H1 (cell line): Measurements from ENCODE around the gene ADRM1. TPM values are rescaled to one million over a fixed set of nuclear protein-coding genes. Genes with fewer than 3 reads are reported as not detected.

Experiments used
- CTCF ChIA-PET: fragments of 300-600 bp; sonication (Branson Sonifier 250); formaldehyde crosslinking; loops from one replicate; lab custom pipeline; 2021; ENCODE audit not compliant: partially characterized antibody; lab: Charles Lee
- POLR2A ChIA-PET: fragments of 300-600 bp; sonication (Branson Sonifier 250); formaldehyde crosslinking; loops from one replicate; lab custom pipeline; 2021; ENCODE audit warnings: inconsistent platforms; ENCODE audit not compliant: partially characterized antibody; lab: Charles Lee
- DNase-seq, 2 experiments: peaks; one replicate each; pipeline versions ENCODE4 v3.0.0 to v3.0.0-alpha.2; 2010 to 2022; ENCODE audit warnings: low spot score in 2 of 2, low read depth in 1 of 2, mixed read lengths in 1 of 2
- FAIRE-seq: peaks from 2 replicates; lab custom pipeline; 2011; peaks lifted over from hg19 to GRCh38; lab: Jason Lieb, UNC
- H2AFZ ChIP-seq: 2 replicates; pipeline ENCODE4 v1.8.1; 2012; ENCODE audit warnings: low read length, inconsistent platforms
- H2AK5ac ChIP-seq: 2 replicates; pipeline ENCODE4 v1.6.1; 2013; ENCODE audit warnings: low read depth, low read length
- H2BK120ac ChIP-seq: replicated peaks from 2 replicates; pipeline ENCODE3; 2013; ENCODE audit warnings: low read depth, low read length, inconsistent platforms
- H2BK12ac ChIP-seq: 2 replicates; pipeline ENCODE4 v1.6.1; 2013; ENCODE audit warnings: low read depth, low read length
- H2BK15ac ChIP-seq: 2 replicates; pipeline ENCODE4 v1.6.1; 2013; ENCODE audit warnings: low read length
- H2BK20ac ChIP-seq: 2 replicates; pipeline ENCODE4 v1.6.1; 2013; ENCODE audit warnings: low read length
- H2BK5ac ChIP-seq: 2 replicates; pipeline ENCODE4 v1.6.1; 2013; ENCODE audit warnings: low read depth, low read length
- H3K14ac ChIP-seq: 2 replicates; pipeline ENCODE4 v1.6.1; 2013; ENCODE audit warnings: inconsistent platforms; ENCODE audit not compliant: insufficient read length
- H3K18ac ChIP-seq: 2 replicates; pipeline ENCODE4 v1.6.1; 2013; ENCODE audit warnings: low read length; ENCODE audit errors: extremely low read depth
- H3K23ac ChIP-seq: 2 replicates; pipeline ENCODE4 v1.6.1; 2013; ENCODE audit warnings: inconsistent platforms; ENCODE audit not compliant: insufficient read length
- H3K23me2 ChIP-seq: 2 replicates; pipeline ENCODE4 v1.6.1; 2013; ENCODE audit warnings: low read depth, low read length
- H3K27ac ChIP-seq: 2 replicates; pipeline ENCODE4 v1.6.1; 2011; ENCODE audit warnings: low read depth, low read length, inconsistent platforms
- H3K27me3 ChIP-seq, 4 experiments: replicated peaks in 1 of 4; 1 replicate in 1 of 4; 2 replicates in 3 of 4; pipeline versions ENCODE4 v1.6.1 to v1.8.1; 2011 to 2013; ENCODE audit warnings: low read length in 3 of 4, mild to moderate bottlenecking in 3 of 4, inconsistent platforms in 2 of 4, mixed read lengths in 2 of 4, moderate library complexity in 1 of 4; ENCODE audit not compliant: control insufficient read depth in 3 of 4, insufficient read depth in 3 of 4; ENCODE audit errors: extremely low read depth in 1 of 4
- H3K36me3 ChIP-seq, 4 experiments: 2 replicates each; pipeline versions ENCODE4 v1.6.1 to v1.8.1; 2011 to 2013; ENCODE audit warnings: mild to moderate bottlenecking in 4 of 4, low read length in 3 of 4, moderate library complexity in 2 of 4, control low read depth in 1 of 4, inconsistent platforms in 1 of 4; ENCODE audit not compliant: insufficient read depth in 4 of 4, control insufficient read depth in 2 of 4
- H3K4ac ChIP-seq: replicated peaks from 2 replicates; pipeline ENCODE3; 2013; ENCODE audit warnings: low read length, low read depth, mixed read lengths, inconsistent platforms; ENCODE audit not compliant: insufficient read length
- H3K4me1 ChIP-seq, 4 experiments: replicated peaks in 1 of 4; 1 replicate in 1 of 4; 2 replicates in 3 of 4; pipeline versions ENCODE4 v1.6.1 to v1.8.1; 2011 to 2013; ENCODE audit warnings: low read length in 3 of 4, inconsistent platforms in 2 of 4, mixed read lengths in 1 of 4; ENCODE audit not compliant: insufficient read depth in 4 of 4, control insufficient read depth in 3 of 4
- H3K4me2 ChIP-seq, 2 experiments: 2 replicates each; pipeline versions ENCODE4 v1.6.1 to v1.8.1; 2011 to 2013; ENCODE audit warnings: low read depth in 2 of 2, low read length in 2 of 2, control low read depth in 1 of 2, inconsistent platforms in 1 of 2, mild to moderate bottlenecking in 1 of 2; ENCODE audit not compliant: insufficient read depth in 1 of 2
- H3K4me3 ChIP-seq, 4 experiments: fragments of 200-600, 300-600 bp in 1 of 4; sonication (generic), shearing (Covaris generic), sonication (Bioruptor Twin) in 1 of 4; 2 replicates each; pipeline versions ENCODE4 v1.5.1 to v1.8.1; 2011 to 2016; ENCODE audit warnings: low read length in 4 of 4, low read depth in 3 of 4, control low read depth in 2 of 4, inconsistent platforms in 2 of 4, mild to moderate bottlenecking in 2 of 4, mixed read lengths in 1 of 4, moderate library complexity in 1 of 4; ENCODE audit not compliant: insufficient read depth in 2 of 4; ENCODE audit errors: extremely low read depth in 1 of 4
- H3K56ac ChIP-seq: replicated peaks from 2 replicates; pipeline ENCODE3; 2013; ENCODE audit warnings: low read depth, mild to moderate bottlenecking, mixed read lengths, low read length, inconsistent platforms; ENCODE audit not compliant: insufficient read length
- H3K79me1 ChIP-seq: 2 replicates; pipeline ENCODE4 v1.6.1; 2013; ENCODE audit warnings: low read depth, low read length, control low read depth
- H3K79me2 ChIP-seq, 2 experiments: 2 replicates each; pipeline versions ENCODE4 v1.6.1 to v1.8.1; 2012 to 2013; ENCODE audit warnings: low read length in 2 of 2, mild to moderate bottlenecking in 2 of 2, inconsistent platforms in 1 of 2; ENCODE audit not compliant: insufficient read depth in 2 of 2, control insufficient read depth in 1 of 2
- H3K9ac ChIP-seq, 4 experiments: replicated peaks in 1 of 4; 1 replicate in 1 of 4; 2 replicates in 3 of 4; pipeline versions ENCODE4 v1.6.1 to v1.8.1; 2011 to 2013; ENCODE audit warnings: low read depth in 3 of 4, low read length in 3 of 4, control low read depth in 2 of 4, mild to moderate bottlenecking in 2 of 4, moderate library complexity in 2 of 4, inconsistent platforms in 1 of 4; ENCODE audit errors: extremely low read depth in 1 of 4
- H3K9me3 ChIP-seq, 2 experiments: 2 replicates each; pipeline versions ENCODE4 v1.6.1 to v1.8.1; 2012 to 2013; ENCODE audit warnings: mild to moderate bottlenecking in 2 of 2, moderate library complexity in 2 of 2, control low read depth in 1 of 2, inconsistent platforms in 1 of 2, low read depth in 1 of 2, low read length in 1 of 2, mixed read lengths in 1 of 2; ENCODE audit not compliant: insufficient read depth in 2 of 2
- H4K20me1 ChIP-seq, 2 experiments: replicated peaks in 1 of 2; 2 replicates each; pipeline versions ENCODE3 to v1.8.1; 2011 to 2013; ENCODE audit warnings: inconsistent platforms in 2 of 2, low read length in 2 of 2, mild to moderate bottlenecking in 1 of 2; ENCODE audit not compliant: insufficient read depth in 2 of 2, control insufficient read depth in 1 of 2
- H4K5ac ChIP-seq: 2 replicates; pipeline ENCODE4 v1.6.1; 2013; ENCODE audit warnings: low read length, low read depth, mixed read lengths, inconsistent platforms; ENCODE audit not compliant: insufficient read length
- H4K8ac ChIP-seq: 2 replicates; pipeline ENCODE4 v1.8.0; 2013; ENCODE audit warnings: mild to moderate bottlenecking, moderate library complexity, low read length, inconsistent platforms; ENCODE audit not compliant: insufficient read depth; ENCODE audit errors: extremely low read depth
- H4K91ac ChIP-seq: replicated peaks from 2 replicates; pipeline ENCODE3; 2013; ENCODE audit warnings: low read length, mixed read lengths, inconsistent platforms; ENCODE audit not compliant: insufficient read length
- CBX8 ChIP-seq: fragments of 300-800, 300-1000 bp; sonication (generic); IDR thresholded peaks from 2 replicates; pipeline ENCODE4 v1.7.1; 2016; ENCODE audit warnings: low read depth, low read length, borderline replicate concordance
- WGBS, 2 experiments: shearing (Covaris generic) in 1 of 2; methylation state at CpG; one replicate each; pipeline versions ENCODE4 v1.1.6 to v1.1.7; 2013 to 2015; ENCODE audit warnings: low lambda C conversion rate in 2 of 2, mixed read lengths in 2 of 2, inconsistent platforms in 1 of 2, low coverage in 1 of 2, missing lambda C conversion rate in 1 of 2; ENCODE audit not compliant: insufficient replicate concordance in 2 of 2, insufficient coverage in 1 of 2, insufficient read length in 1 of 2; ENCODE audit errors: extremely low coverage in 1 of 2, missing lambda C conversion rate in 1 of 2; 5-methylcytosine and 5-hydroxymethylcytosine counted together
- polyA plus RNA-seq, 7 experiments: library from polyadenylated mRNA; depleted of rRNA in 3 of 7; stranded (reverse) in 5 of 7; unstranded in 2 of 7; fragments of >200 nt in 5 of 7; fragments of 200-250 nt in 2 of 7; gene quantifications; 1 replicate in 5 of 7; 2 replicates in 1 of 7; 4 replicates in 1 of 7; pipeline versions ENCODE4 v1.2.1 to v1.2.3, GENCODE V29; 2011 to 2013; ENCODE audit warnings: missing spikeins in 2 of 7, mixed read lengths in 2 of 7
- total RNA-seq: library from RNA; stranded (reverse); fragmentation: NEBNext Ultra II Directional; extraction: Animal tissue kit (Norgen Biotek cat#: 25700); gene quantifications from 2 replicates; pipeline ENCODE4 v1.2.1, GENCODE V29; 2021

The ADRM1 gene
- total and polyA plus RNA-seq, 2 of the 8 experiments (the other 6 are each of a cell fraction or from before 2014, with no cell fraction given) = 126 to 214 TPM

GRCh38 chr20:62301111-62301668, 1.6 kb upstream of the ADRM1 start:
- Histone ChIP-seq H3K79me2 (peaks cover 18 to 31% of the 10 kb centered on the region in 2 experiments; a peak in 3 of 4 replicates), H3K79me1 (peaks cover 18% of the 10 kb centered on the region), H4K8ac (no peak overlapping the region), H2AFZ (no peak overlapping the region), H2AK5ac (no peak overlapping the region), H4K5ac (no peak overlapping the region), H3K14ac (no peak overlapping the region), H3K27me3 (no peaks in the 10 kb centered on the region), H3K4ac (peak overlapping the region; percentile 76), H2BK12ac (no peak overlapping the region), H3K23ac (no peak overlapping the region), H3K4me3 (no peak overlapping the region; a peak in 1 of 8 replicates), H3K56ac (no peak overlapping the region), H3K9ac (no peak overlapping the region), H2BK20ac (no peak overlapping the region), H4K20me1 (peaks cover 26 to 33% of the 10 kb centered on the region in 2 experiments), H3K9me3 (no peaks in the 10 kb centered on the region), H3K23me2 (peaks cover 10% of the 10 kb centered on the region; the same call in 1 of the 2 replicates), H4K91ac (no peak overlapping the region), H3K36me3 (peaks cover 11 to 21% (median 13%) of the 10 kb centered on the region in 4 experiments; a peak in 7 of 8 replicates), H3K18ac (no peak overlapping the region), H2BK5ac (no peak overlapping the region), H2BK15ac (no peak overlapping the region), H3K4me1 (peaks cover 0 to 9% (median 4%) of the 10 kb centered on the region in 4 experiments; a peak in 5 of 7 replicates), H3K27ac (no peak overlapping the region), H3K4me2 (no peak overlapping the region), H2BK120ac (no peak overlapping the region)
- no peak for TF ChIP-seq CBX8
- WGBS, 2 experiments = 84% methylated on average over 11 of the region's 11 CpGs; no CpG with 5 or more reads in 1 of the 2 experiments
- ChIA-PET CTCF (interaction anchor here (0.6 to 2.1 kb wide), 15 partner anchors 10 to 635 kb away, joined by 3 to 9 read pairs (median 4); no protein-coding TSS in a partner anchor), POLR2A (interaction anchor here (0.7 to 14.6 kb wide), 4 partner anchors 65 to 89 kb away, joined by 3 to 170 read pairs (median 6); partner anchors contain the start of gene LAMA5)
- DNase-seq (no peak), FAIRE-seq (no peak)
